ENCODE measurements around the gene DHFR2. TPM values are rescaled to one million over a fixed set of nuclear protein-coding genes. Genes with fewer than 3 reads are reported as not detected.
"Not testable (repeated sequence)": the region's sequence is repeated elsewhere in the genome, so short reads cannot be mapped to it uniquely, and the experiment has no call there.

DHFR2 gene
- total RNA-seq, 2 donors from 2014 or later: 7.6 to 7.8 TPM

DNA sequence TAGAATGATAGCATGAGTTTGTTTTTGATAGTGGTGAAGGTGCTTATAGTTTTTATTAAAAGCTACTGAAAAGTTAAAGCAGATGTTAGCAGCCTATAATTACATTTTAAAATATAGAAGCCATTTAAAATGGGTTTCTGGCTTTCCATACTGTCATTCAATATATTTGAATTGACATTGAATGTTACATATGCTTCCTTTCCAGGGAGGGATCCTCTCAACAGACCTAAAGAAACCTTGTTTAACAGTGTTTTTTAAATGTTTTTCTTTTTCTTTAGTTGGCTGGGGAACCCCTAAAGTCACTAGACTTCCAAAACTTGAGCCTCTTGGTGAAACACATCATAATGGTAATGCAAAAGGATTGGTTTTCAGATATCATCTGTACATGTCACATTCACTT is 12.2 kb downstream of the DHFR2 start:
- no peak overlapping the region for H3K4me3 ChIP-seq
- DNase-seq (ENCODE audit: low spot score): no peak
- H3K4me1 ChIP-seq (replicated peaks): no peaks in the 10 kb centered on the region
- no peaks in the 10 kb centered on the region for H3K9me3 ChIP-seq
- H3K36me3 ChIP-seq: no peaks in the 10 kb centered on the region
- H3K27me3 ChIP-seq (replicated peaks; ENCODE audit: insufficient read depth): no peaks in the 10 kb centered on the region
- TF ChIP-seq POLR2AphosphoS5 (IDR thresholded peaks at IDR 0.05): no peak
- TF ChIP-seq POLR2A (IDR thresholded peaks at IDR 0.05): no peak
- TF ChIP-seq, protein P1, sequence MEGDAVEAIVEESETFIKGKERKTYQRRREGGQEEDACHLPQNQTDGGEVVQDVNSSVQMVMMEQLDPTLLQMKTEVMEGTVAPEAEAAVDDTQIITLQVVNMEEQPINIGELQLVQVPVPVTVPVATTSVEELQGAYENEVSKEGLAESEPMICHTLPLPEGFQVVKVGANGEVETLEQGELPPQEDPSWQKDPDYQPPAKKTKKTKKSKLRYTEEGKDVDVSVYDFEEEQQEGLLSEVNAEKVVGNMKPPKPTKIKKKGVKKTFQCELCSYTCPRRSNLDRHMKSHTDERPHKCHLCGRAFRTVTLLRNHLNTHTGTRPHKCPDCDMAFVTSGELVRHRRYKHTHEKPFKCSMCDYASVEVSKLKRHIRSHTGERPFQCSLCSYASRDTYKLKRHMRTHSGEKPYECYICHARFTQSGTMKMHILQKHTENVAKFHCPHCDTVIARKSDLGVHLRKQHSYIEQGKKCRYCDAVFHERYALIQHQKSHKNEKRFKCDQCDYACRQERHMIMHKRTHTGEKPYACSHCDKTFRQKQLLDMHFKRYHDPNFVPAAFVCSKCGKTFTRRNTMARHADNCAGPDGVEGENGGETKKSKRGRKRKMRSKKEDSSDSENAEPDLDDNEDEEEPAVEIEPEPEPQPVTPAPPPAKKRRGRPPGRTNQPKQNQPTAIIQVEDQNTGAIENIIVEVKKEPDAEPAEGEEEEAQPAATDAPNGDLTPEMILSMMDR (IDR thresholded peaks at IDR 0.05): no peak
- intact Hi-C loops (cut with DNase I): no loop called here
- no peak overlapping the region for H3K27ac ChIP-seq

DNA sequence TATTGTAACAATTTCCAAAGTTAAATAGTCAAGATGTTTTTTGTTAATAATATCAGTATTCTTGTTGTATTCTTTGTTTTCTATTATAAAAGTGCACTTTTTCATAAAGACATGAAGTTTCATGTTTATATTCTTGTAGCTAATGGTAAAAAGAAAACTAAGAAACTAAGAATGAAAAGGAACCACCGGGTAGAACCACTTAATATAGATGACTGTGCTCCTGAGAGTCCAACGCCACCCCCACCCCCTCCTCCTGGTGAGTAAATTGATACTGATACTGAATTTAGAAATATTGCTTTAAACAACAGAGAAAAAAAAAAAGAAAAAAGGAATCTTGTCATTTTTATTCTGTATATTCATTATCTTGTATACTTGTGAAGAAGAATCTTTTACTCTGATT is 13.4 kb downstream of the DHFR2 start:
- Histone ChIP-seq H3K27me3 (replicated peaks; ENCODE audit: insufficient read depth) (no peaks in the 10 kb centered on the region), H3K36me3 (no peaks in the 10 kb centered on the region), H3K9me3 (no peaks in the 10 kb centered on the region), H3K27ac (no peak overlapping the region), H3K4me1 (replicated peaks) (no peaks in the 10 kb centered on the region), H3K4me3 (no peak overlapping the region)
- no peak for DNase-seq (ENCODE audit: low spot score)
- TF ChIP-seq, protein P1 (IDR thresholded peaks at IDR 0.05): no peak
- TF ChIP-seq POLR2AphosphoS5 (IDR thresholded peaks at IDR 0.05) (no peak), POLR2A (IDR thresholded peaks at IDR 0.05) (no peak)
- intact Hi-C loops (cut with DNase I): no loop called here
- WGBS: 90% methylated on average over 2 of the region's 2 CpGs

DNA sequence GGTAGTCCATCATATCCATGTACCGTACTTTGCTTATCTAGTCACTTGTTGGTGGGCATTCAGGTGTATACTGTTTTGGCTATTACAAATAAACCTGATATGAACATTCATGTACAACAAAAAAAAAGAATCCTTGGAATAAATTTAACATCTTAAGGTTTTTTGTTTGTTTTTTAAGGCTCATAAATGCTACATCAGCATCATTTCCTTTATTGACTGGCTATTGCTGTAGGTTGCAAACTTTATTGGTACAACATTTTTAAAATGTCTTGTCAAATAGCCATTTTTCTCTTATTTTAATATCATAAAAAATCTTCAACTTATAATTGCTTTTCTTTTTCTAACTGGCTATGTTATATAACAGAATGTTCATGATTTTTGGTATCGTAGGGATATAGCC is 16.2 kb downstream of the DHFR2 start:
- 96% methylated on average over 2 of the region's 2 CpGs for WGBS

DNA sequence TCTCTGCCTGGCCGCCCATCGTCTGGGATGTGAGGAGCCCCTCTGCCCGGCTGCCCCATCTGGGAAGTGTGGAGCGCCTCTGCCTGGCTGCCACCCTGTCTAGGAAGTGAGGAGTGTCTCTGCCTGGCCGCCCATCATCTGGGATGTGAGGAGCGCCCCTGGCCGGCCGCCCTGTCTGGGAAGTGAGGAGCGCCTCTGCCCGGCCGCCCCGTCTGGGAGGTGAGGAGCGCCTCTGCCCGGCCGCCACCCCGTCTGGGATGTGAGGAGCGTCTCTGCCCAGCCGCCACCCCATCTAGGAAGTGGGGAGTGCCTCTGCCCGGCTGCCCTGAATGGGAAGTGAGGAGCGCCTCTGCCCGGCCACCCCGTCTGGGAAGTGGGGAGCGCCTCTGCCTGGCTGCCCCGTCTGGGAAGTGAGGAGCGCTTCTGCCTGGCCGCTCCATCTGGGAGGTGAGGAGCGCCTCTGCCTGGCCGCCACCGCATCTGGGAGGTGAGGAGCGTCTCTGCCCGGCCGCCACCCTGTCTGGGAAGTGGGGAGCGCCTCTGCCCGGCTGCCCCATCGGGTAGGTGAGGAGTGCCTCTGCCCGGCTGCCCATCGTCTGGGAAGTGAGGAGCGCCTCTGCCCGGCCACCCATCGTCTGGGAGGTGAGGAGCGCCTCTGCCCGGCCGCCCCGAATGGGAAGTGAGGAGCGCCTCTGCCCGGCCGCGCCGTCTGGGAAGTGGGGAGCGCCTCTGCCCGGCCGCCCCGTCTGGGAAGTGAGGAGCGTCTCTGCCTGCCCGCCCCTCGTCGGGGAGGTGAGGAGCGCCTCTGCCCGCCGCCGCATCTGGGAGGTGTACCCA is 18.4 kb downstream of the DHFR2 start:
- H3K36me3 ChIP-seq; intact Hi-C loops (cut with DNase I); H3K4me1 ChIP-seq (replicated peaks); H3K27ac ChIP-seq; H3K4me3 ChIP-seq; H3K27me3 ChIP-seq (replicated peaks; ENCODE audit: insufficient read depth); DNase-seq (ENCODE audit: low spot score); H3K9me3 ChIP-seq: not testable (repeated sequence)
- WGBS: 94% methylated on average over 50 of the region's 61 CpGs

More for the DNA sequence above, 16.2 kb downstream of the DHFR2 start:
- no peak for TF ChIP-seq POLR2A (IDR thresholded peaks at IDR 0.05)
- TF ChIP-seq POLR2AphosphoS5 (IDR thresholded peaks at IDR 0.05): no peak
- TF ChIP-seq, protein P1 (IDR thresholded peaks at IDR 0.05): no peak
- Histone ChIP-seq H3K27me3 (replicated peaks; ENCODE audit: insufficient read depth) (no peaks in the 10 kb centered on the region), H3K27ac (no peak overlapping the region), H3K4me3 (no peak overlapping the region), H3K9me3 (no peaks in the 10 kb centered on the region), H3K36me3 (no peaks in the 10 kb centered on the region), H3K4me1 (replicated peaks) (no peaks in the 10 kb centered on the region)
- intact Hi-C loops (cut with DNase I): no loop called here
- DNase-seq (ENCODE audit: low spot score): no peak

DNA sequence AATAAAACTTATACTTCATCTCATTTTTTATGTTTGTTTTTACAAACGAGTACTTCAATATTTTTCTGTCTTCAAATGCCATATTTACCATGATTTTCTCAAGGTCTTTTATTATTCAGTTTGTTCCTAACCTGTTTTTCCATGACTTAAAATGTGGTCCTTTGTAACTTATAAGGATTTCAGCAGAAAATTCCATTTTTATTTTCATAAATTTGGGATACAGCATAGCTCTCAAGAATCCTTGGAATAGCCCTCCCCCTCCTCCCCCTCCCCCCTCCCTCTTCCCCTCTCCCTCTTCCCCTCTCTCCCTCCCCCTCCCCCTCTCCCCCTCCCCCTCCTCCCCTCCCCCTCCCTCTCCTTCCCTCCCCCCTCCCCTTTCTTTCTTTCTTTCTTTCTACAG is 19.4 kb downstream of the DHFR2 start:
- H3K4me3 ChIP-seq: no peak overlapping the region
- no peak for DNase-seq (ENCODE audit: low spot score)
- no peak overlapping the region for H3K27ac ChIP-seq
- H3K4me1 ChIP-seq (replicated peaks): no peaks in the 10 kb centered on the region
- TF ChIP-seq, protein P1 (IDR thresholded peaks at IDR 0.05): no peak
- TF ChIP-seq POLR2A (IDR thresholded peaks at IDR 0.05): no peak
- TF ChIP-seq POLR2AphosphoS5 (IDR thresholded peaks at IDR 0.05): no peak
- no peaks in the 10 kb centered on the region for H3K9me3 ChIP-seq
- H3K36me3 ChIP-seq: no peaks in the 10 kb centered on the region
- no peaks in the 10 kb centered on the region for H3K27me3 ChIP-seq (replicated peaks; ENCODE audit: insufficient read depth)
- intact Hi-C loops (cut with DNase I): no loop called here
- WGBS: 82% methylated on average over 1 of the region's 1 CpG
